HEK293 (cell line): ENCODE results near the gene RPL36AL.

Experiments used
- AEBP2 ChIP-seq: fragments of 450-650 bp; formaldehyde crosslinking; IDR thresholded peaks from 2 replicates; pipeline ENCODE4 v1.5.1; 2016; ENCODE audit warnings: missing biosample characterization, missing genetic modification characterization, borderline replicate concordance
- BCL11A ChIP-seq: fragments of 450-650 bp; formaldehyde crosslinking; IDR thresholded peaks from 2 replicates; pipeline ENCODE4 v1.5.1; 2016; ENCODE audit warnings: low read depth, missing biosample characterization, missing genetic modification characterization
- CTCF ChIP-seq: fragments of 450-650 bp; formaldehyde crosslinking; IDR thresholded peaks from 2 replicates; pipeline ENCODE4 v1.5.1; 2016; ENCODE audit warnings: missing biosample characterization, missing genetic modification characterization
- GLI2 ChIP-seq: fragments of 450-650 bp; formaldehyde crosslinking; IDR thresholded peaks from 2 replicates; pipeline ENCODE4; 2017; ENCODE audit warnings: missing biosample characterization, missing genetic modification characterization, low read depth, borderline replicate concordance
- GLI4 ChIP-seq: fragments of 450-650 bp; formaldehyde crosslinking; IDR thresholded peaks from 2 replicates; pipeline ENCODE4 v1.5.1; 2016; ENCODE audit warnings: missing biosample characterization, missing genetic modification characterization
- OVOL3 ChIP-seq: fragments of 450-650 bp; formaldehyde crosslinking; IDR thresholded peaks from 2 replicates; pipeline ENCODE4 v1.5.1; 2016; ENCODE audit warnings: missing biosample characterization, missing genetic modification characterization
- PATZ1 ChIP-seq: fragments of 450-650 bp; formaldehyde crosslinking; IDR thresholded peaks from 2 replicates; pipeline ENCODE4 v1.5.1; 2016; ENCODE audit warnings: missing biosample characterization, missing genetic modification characterization
- PRDM6 ChIP-seq: fragments of 450-650 bp; formaldehyde crosslinking; IDR thresholded peaks from 2 replicates; pipeline ENCODE4 v1.5.1; 2017; ENCODE audit warnings: missing biosample characterization, missing genetic modification characterization
- SALL2 ChIP-seq: fragments of 450-650 bp; formaldehyde crosslinking; IDR thresholded peaks from 2 replicates; pipeline ENCODE4 v1.5.0; 2017; ENCODE audit warnings: missing biosample characterization, mild to moderate bottlenecking, missing genetic modification characterization, borderline replicate concordance
- WT1 ChIP-seq: fragments of 450-650 bp; formaldehyde crosslinking; IDR thresholded peaks from 2 replicates; pipeline ENCODE4 v1.5.1; 2016; ENCODE audit warnings: missing biosample characterization, missing genetic modification characterization
- ZFP37 ChIP-seq: fragments of 450-650 bp; formaldehyde crosslinking; IDR thresholded peaks from 2 replicates; pipeline ENCODE4 v1.5.1; 2016; ENCODE audit warnings: missing biosample characterization, missing genetic modification characterization
- ZFP41 ChIP-seq: fragments of 450-650 bp; formaldehyde crosslinking; IDR thresholded peaks from 2 replicates; pipeline ENCODE4 v1.5.1; 2016; ENCODE audit warnings: missing biosample characterization, missing genetic modification characterization, borderline replicate concordance
- ZNF10 ChIP-seq: fragments of 450-650 bp; formaldehyde crosslinking; IDR thresholded peaks from 2 replicates; pipeline ENCODE4 v1.5.1; 2017; ENCODE audit warnings: missing biosample characterization, missing genetic modification characterization
- ZNF121 ChIP-seq: fragments of 450-650 bp; formaldehyde crosslinking; IDR thresholded peaks from 2 replicates; pipeline ENCODE4 v1.5.1; 2016; ENCODE audit warnings: missing biosample characterization, missing genetic modification characterization
- ZNF174 ChIP-seq: fragments of 450-650 bp; formaldehyde crosslinking; IDR thresholded peaks from 2 replicates; pipeline ENCODE4 v1.5.0; 2017; ENCODE audit warnings: missing biosample characterization, mild to moderate bottlenecking, missing genetic modification characterization
- ZNF19 ChIP-seq: fragments of 450-650 bp; formaldehyde crosslinking; IDR thresholded peaks from 2 replicates; pipeline ENCODE4; 2016; ENCODE audit warnings: missing biosample characterization, missing genetic modification characterization, low read depth
- ZNF202 ChIP-seq: fragments of 450-650 bp; formaldehyde crosslinking; IDR thresholded peaks from 2 replicates; pipeline ENCODE4 v1.5.1; 2016; ENCODE audit warnings: missing biosample characterization, missing genetic modification characterization, borderline replicate concordance
- ZNF211 ChIP-seq: fragments of 450-650 bp; formaldehyde crosslinking; IDR thresholded peaks from 2 replicates; pipeline ENCODE4 v1.5.1; 2016; ENCODE audit warnings: low read depth, missing biosample characterization, missing genetic modification characterization
- ZNF266 ChIP-seq: fragments of 450-650 bp; formaldehyde crosslinking; IDR thresholded peaks from 2 replicates; pipeline ENCODE4 v1.5.1; 2016; ENCODE audit warnings: missing biosample characterization, missing genetic modification characterization, low read depth
- ZNF426 ChIP-seq: fragments of 450-650 bp; formaldehyde crosslinking; IDR thresholded peaks from 2 replicates; pipeline ENCODE4 v1.5.1; 2017; ENCODE audit warnings: missing biosample characterization, missing genetic modification characterization, mild to moderate bottlenecking, inconsistent platforms, moderate library complexity
- ZNF530 ChIP-seq: fragments of 450-650 bp; formaldehyde crosslinking; IDR thresholded peaks from 2 replicates; pipeline ENCODE4 v1.5.1; 2016; ENCODE audit warnings: low read depth, missing biosample characterization, missing genetic modification characterization
- ZNF549 ChIP-seq: fragments of 450-650 bp; IDR thresholded peaks from 2 replicates; pipeline ENCODE4 v1.5.1; 2018; ENCODE audit warnings: missing biosample characterization, missing genetic modification characterization, mild to moderate bottlenecking, inconsistent platforms, moderate library complexity
- ZNF555 ChIP-seq: fragments of 450-650 bp; formaldehyde crosslinking; conservative IDR thresholded peaks from 2 replicates; pipeline ENCODE4 v1.5.1; 2017; ENCODE audit warnings: missing biosample characterization, mild to moderate bottlenecking, missing genetic modification characterization, inconsistent platforms
- ZNF558 ChIP-seq: fragments of 450-650 bp; formaldehyde crosslinking; IDR thresholded peaks from 2 replicates; pipeline ENCODE4 v1.5.1; 2016; ENCODE audit warnings: missing biosample characterization, missing genetic modification characterization
- ZNF571 ChIP-seq: fragments of 450-650 bp; formaldehyde crosslinking; IDR thresholded peaks from 2 replicates; pipeline ENCODE4 v1.5.0; 2017; ENCODE audit warnings: missing biosample characterization, missing genetic modification characterization
- ZNF585B ChIP-seq: fragments of 450-650 bp; formaldehyde crosslinking; IDR thresholded peaks from 2 replicates; pipeline ENCODE4 v1.5.1; 2016; ENCODE audit warnings: missing biosample characterization, missing genetic modification characterization
- ZNF600 ChIP-seq: fragments of 450-650 bp; formaldehyde crosslinking; IDR thresholded peaks from 2 replicates; pipeline ENCODE4 v1.5.1; 2016; ENCODE audit warnings: missing biosample characterization, missing genetic modification characterization
- ZNF610 ChIP-seq: fragments of 450-650 bp; formaldehyde crosslinking; IDR thresholded peaks from 2 replicates; pipeline ENCODE4 v1.5.1; 2016; ENCODE audit warnings: missing biosample characterization, missing genetic modification characterization, borderline replicate concordance
- ZNF623 ChIP-seq: fragments of 450-650 bp; formaldehyde crosslinking; IDR thresholded peaks from 2 replicates; pipeline ENCODE4 v1.5.1; 2016; ENCODE audit warnings: missing biosample characterization, missing genetic modification characterization
- ZNF747 ChIP-seq: fragments of 450-650 bp; formaldehyde crosslinking; IDR thresholded peaks from 2 replicates; pipeline ENCODE4 v1.5.1; 2016; ENCODE audit warnings: missing biosample characterization, missing genetic modification characterization
- ZNF76 ChIP-seq: fragments of 450-650 bp; formaldehyde crosslinking; IDR thresholded peaks from 2 replicates; pipeline ENCODE4; 2016; ENCODE audit warnings: low read depth, missing biosample characterization, missing genetic modification characterization, borderline replicate concordance
- ZNF776 ChIP-seq: fragments of 450-650 bp; formaldehyde crosslinking; IDR thresholded peaks from 2 replicates; pipeline ENCODE4 v1.5.0; 2017; ENCODE audit warnings: missing biosample characterization, missing genetic modification characterization, borderline replicate concordance
- ZSCAN16 ChIP-seq: fragments of 450-650 bp; formaldehyde crosslinking; IDR thresholded peaks from 2 replicates; pipeline ENCODE4 v1.5.1; 2016; ENCODE audit warnings: missing biosample characterization, missing genetic modification characterization
- ZSCAN30 ChIP-seq: fragments of 450-650 bp; IDR thresholded peaks from 2 replicates; pipeline ENCODE4 v1.5.1; 2018; ENCODE audit warnings: missing biosample characterization, mild to moderate bottlenecking, missing genetic modification characterization, moderate library complexity

Gene RPL36AL

GRCh38 chr14:49633640-49634546 is 13.5 kb upstream of the RPL36AL start (continued):
- TF ChIP-seq ZNF76 (tag by site-specific recombination) (peak; percentile 91), ZNF558 (no peak), ZFP37 (peak; percentile 38; the same call in 1 of the 2 replicates), ZNF10 (no peak), ZNF623 (no peak), GLI2 (tag by site-specific recombination) (no peak), PATZ1 (tag by site-specific recombination) (peak; percentile 98), ZNF571 (tag by site-specific recombination) (no peak), ZNF121 (tag by site-specific recombination) (no peak), ZNF211 (tag by site-specific recombination) (no peak), ZNF530 (tag by site-specific recombination) (0 out of 2 replicates have a peak, but pooled peaks have one; percentile 8), ZSCAN30 (tag by site-specific recombination) (peak; percentile 89), ZNF549 (tag by site-specific recombination) (no peak), ZNF585B (tag by site-specific recombination) (no peak), WT1 (tag by site-specific recombination) (0 out of 2 replicates have a peak, but pooled peaks have one; percentile 30), ZNF426 (tag by site-specific recombination) (no peak), OVOL3 (tag by site-specific recombination) (peak; percentile 8; the same call in 1 of the 2 replicates), ZNF747 (tag by site-specific recombination) (no peak), ZNF202 (tag by site-specific recombination) (no peak), BCL11A (tag by site-specific recombination) (no peak), GLI4 (tag by site-specific recombination) (no peak), PRDM6 (no peak), ZNF19 (tag by site-specific recombination) (no peak), ZFP41 (tag by site-specific recombination) (no peak), ZNF610 (tag by site-specific recombination) (no peak), ZNF600 (tag by site-specific recombination) (peak; percentile 71), ZNF555 (tag by site-specific recombination) (no peak), CTCF (peak; percentile 94), SALL2 (tag by site-specific recombination) (no peak), ZNF776 (tag by site-specific recombination) (no peak), AEBP2 (tag by site-specific recombination) (no peak), ZSCAN16 (tag by site-specific recombination) (0 out of 2 replicates have a peak, but pooled peaks have one; percentile 12), ZNF266 (tag by site-specific recombination) (no peak), ZNF174 (tag by site-specific recombination) (no peak)
